ENCODE data around the gene BCL6B.
"Not testable (repeated sequence)": the region's sequence is repeated elsewhere in the genome, so short reads cannot be mapped to it uniquely, and the experiment has no call there.

The BCL6B gene, protein sequence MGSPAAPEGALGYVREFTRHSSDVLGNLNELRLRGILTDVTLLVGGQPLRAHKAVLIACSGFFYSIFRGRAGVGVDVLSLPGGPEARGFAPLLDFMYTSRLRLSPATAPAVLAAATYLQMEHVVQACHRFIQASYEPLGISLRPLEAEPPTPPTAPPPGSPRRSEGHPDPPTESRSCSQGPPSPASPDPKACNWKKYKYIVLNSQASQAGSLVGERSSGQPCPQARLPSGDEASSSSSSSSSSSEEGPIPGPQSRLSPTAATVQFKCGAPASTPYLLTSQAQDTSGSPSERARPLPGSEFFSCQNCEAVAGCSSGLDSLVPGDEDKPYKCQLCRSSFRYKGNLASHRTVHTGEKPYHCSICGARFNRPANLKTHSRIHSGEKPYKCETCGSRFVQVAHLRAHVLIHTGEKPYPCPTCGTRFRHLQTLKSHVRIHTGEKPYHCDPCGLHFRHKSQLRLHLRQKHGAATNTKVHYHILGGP

DNA sequence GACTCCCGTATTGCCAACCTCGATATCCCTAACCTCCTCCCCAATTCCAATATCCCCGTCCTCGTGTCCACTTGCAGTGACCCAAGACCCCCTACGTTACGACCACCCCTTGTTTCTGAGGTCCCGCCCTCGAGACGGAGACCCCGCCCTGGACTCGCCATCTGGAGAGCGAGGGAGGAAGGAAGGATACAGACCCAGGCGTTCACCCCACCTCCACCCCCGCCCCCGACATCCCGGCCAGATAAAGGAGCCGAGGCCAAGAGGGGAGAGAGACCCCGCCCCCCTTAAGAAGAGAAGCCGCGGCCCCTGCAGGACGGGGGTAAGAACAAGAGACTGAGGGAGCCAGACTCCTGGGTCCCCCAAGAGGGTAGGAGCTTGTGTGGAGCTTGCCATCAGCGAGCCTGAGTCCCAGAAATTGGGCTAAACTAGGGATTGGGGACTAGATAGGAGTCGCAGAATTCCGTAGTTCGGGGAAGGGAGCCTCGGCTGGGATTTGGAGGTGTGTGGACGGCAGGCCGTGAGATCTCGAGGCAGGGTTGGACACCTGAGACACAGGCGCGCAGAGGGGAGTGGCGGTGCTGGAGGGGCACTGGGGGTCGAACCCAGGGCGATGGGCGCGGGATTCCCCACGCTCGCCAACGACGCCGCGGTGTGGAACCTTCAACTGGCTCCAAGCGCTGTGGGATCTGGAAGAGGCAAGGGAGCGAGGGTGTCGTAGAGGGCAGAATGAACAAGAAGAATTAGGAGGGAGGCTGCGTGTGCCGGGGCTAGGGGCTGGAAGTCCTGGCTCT is at the start of gene BCL6B:
TSS of gene BCL6B (plus strand) at position 270 of the 791 bp plus-strand sequence. CDS start 622 bp downstream, outside the sequence.
- no peak for DNase-seq

DNA sequence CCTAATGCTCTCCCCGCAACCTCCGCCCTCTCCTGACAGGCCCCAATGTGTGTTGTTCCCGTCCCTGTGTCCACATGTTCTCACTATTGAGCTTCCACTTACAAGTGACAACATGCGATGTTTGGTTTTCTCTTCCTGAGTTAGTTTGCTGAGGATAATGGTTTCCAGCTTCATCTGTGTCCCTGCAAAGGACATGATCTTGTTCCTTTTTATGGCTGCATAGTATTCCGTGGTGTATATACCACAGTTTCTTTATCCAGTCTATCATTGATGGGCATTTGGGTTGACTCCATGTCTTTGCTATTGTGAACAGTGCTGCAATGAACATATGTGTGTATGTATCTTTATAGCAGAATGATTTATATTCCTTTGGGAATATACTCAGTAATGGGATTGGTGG is 43.4 kb upstream of the BCL6B start:
- not testable (repeated sequence) for DNase-seq

DNA sequence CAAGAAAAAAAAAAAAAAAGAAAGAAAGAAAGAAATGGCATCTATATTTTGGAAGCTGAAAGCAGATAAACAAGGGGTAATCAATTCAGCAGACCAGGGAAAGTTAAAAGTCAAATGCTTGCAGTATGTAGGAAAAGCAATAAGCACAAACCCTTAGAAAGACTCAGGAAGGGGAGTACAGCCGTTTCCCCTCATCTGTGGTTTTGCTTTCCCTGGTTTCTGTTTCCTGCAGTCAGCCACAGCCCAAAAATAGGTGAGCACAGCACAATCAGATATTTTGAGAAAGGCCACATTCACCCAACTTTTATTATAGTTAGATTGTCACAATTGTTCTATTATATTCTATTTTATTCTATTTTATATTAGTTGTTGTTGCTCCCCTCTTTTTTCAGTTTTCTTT is 41.4 kb upstream of the BCL6B start:
- DNase-seq = no peak

DNA sequence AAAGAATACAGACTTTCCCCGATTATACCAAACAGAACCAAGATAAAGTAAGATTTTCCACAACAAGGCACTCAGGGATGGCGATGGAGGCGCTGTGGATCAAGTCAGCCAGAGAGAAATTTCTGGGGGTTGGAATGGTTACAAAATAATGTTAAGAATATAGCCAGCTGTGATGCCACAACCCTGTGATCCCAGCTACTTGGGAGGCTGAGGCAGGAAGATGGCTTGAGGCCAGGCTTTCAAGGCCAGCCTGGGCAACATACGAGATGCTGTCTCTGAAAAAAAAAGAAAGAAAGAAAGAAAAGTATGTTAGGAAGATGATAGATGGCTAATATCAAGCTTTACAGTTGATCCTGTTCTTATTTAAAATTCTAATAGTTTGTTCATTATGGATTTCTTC is 37.6 kb upstream of the BCL6B start:
- no peak for DNase-seq

DNA sequence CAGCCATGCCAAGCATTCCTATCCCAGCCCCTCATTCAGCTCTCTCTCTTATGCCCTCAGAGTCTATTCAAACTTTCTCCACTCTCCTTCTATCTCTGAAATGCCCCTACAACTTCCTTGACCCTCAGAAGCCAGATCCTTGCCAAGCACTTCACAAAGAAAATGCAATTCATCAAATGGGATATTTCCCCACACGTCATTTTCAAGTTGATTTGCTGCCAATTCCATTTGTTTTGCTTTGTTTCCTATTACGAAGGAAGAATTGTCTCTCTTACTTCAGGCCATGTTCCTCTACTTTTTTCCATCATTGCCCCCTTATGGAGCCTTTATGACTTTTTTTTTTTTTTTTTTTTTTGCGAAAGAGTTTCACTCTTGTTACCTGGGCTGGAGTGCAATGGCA is 36.2 kb upstream of the BCL6B start:
- DNase-seq = no peak

DNA sequence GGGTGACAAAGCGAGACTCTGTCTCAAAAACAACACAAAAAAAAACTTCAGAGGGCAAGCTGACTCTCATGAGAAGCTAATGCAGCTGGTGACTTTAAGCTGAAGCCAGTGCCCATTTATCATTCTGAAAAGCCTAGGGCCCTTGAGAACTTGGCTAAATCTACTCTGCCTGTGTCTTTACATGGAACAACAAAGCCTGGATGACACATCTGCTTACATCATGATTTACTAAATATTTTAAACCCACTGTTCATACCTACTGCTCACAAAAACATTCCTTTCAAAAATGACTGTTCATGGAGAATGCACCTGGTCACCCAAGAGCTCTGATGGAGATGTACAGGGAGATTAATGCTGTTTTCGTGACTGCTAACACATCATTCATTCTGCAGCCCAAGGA is 33.1 kb upstream of the BCL6B start:
- no peak for DNase-seq

DNA sequence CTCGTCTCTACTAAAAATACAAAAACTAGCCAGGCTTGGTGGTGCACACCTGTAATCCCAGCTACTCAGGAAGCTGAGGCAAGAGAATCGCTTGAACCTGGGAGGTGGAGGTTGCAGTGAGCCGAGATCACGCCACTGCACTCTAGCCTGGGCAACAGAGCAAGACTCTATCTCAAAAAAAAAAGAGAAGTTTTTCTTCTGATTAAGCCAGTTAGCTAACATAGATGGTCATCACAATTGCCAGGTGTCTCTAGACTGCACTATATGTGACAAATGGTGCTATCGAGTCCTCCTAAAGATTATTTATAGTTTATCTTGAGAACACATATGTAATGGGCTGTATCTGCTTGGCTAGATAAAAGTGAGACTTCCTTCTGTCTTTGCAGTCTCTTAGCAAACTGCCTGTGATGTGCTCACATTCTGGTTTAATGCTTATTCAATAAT is 29.2 kb upstream of the BCL6B start:
- DNase-seq = not testable (repeated sequence)

DNA sequence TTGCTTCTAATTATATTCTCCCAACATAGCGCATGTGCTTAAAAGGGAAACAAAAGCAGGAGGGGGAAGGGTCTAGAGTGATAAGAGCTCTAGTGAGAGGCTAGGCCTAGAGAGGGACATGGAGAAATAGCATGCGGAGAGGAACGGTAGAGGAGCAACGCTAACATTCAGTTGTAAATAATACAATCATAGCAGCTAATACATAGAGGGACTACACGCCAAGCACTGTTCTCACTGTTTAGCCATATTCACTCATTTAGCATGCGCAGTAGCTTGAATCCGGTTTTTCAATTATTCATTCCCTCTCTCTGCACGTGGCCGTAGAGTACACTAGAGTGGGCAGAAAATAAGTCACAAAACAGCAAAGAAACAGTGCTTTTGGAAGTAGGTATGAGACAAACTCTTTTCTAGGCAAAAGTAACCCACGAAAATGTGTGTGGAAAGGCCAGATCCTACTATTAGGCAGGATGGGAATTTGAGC is 28.7 kb upstream of the BCL6B start:
- no peak for DNase-seq

DNA sequence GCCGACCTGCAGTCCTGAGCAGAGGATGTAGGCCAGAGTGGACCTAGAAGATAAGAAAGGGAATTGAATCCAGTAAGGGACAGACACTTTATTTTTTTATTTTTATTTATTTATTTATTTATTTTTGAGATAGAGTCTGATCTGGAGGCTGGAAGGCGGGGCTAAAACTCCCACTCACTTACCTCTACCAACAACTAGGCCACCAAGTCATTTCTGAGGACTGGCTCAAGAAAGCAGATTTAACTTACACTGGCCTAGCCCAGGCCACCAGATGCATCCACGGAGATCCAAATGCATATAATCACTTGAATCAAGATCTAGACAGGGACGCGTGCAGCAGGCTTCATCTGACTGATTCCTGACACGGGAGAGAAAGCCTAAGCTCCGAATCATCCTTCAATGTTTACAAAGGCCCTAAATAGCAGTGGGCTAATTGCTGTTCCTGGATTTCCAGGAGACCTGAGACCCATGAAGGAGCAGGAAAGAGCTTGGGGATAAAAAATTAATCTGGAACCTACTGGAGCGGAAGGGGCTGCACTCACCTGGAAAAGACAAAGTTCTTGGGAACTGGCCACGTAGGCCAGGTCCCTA is 28.1 kb upstream of the BCL6B start:
- no peak for DNase-seq

DNA sequence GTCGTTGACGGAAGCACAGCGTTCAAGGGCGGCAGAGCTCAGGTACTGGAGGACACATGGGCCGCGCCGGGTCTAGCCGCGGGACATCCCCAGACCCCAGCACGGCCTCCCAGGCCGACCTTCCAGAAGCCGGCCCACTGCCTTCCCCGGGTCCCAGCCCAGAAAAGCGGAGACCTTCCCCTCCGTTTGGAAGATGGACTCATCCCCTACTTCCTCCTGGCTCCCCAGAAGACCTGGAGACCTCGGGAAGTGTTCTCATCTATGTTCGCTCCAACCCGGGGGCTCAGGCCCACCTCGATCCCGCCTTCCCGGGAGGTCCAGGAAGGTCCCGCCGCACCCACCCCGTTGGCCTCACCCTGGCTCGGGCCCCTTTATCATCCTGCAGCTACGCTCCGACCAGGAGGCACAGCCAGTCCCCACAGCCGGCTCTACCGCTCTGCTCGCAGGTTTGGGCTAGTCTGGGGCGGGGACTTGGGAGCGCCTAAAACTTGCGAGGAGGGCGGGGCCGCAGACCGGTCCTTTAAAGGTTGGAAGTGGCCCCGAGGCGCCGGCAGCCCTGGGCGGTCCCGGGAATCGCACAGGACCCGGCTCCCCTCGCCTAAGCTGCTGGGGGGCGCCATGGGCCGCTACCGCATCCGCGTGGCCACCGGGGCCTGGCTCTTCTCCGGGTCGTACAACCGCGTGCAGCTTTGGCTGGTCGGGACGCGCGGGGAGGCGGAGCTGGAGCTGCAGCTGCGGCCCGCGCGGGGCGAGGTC is 27.2 kb upstream of the BCL6B start, which contains the start of gene ALOX12:
TSS of gene ALOX12 (plus strand) at position 550 of the 756 bp plus-strand sequence. CDS start at position 619, 69 bp downstream.
- no peak for DNase-seq

DNA sequence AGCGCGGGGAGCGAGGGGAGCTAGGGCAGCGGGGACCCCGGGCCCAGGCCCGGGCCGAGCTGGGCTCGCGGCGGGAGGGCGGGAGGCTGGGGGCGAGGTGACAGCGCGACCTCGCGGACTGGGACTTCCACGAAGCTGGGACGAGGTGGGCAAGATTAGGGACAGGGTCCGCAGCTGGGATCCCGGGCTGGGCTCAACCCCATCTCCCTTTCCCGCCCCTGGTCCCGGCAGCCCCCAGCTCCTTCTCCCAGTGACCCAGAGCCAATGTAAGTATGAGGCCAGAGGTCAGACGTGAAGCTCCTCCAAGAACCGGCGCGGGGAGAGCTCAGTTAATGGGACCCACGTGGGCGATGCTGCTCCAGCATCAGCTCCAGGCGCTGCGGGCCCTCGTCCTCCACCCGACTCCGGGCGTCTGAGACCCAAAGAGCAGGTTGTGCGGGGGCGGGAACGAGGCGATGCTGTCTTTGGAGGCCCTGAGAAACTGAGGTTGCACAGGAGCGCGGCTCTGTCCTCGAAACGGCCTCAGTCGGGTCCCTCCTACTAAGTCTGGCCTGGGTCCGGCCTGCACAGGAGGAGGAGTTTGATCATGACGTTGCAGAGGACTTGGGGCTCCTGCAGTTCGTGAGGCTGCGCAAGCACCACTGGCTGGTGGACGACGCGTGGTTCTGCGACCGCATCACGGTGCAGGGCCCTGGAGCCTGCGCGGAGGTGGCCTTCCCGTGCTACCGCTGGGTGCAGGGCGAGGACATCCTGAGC is 26.4 kb upstream of the BCL6B start:
- no peak for DNase-seq

DNA sequence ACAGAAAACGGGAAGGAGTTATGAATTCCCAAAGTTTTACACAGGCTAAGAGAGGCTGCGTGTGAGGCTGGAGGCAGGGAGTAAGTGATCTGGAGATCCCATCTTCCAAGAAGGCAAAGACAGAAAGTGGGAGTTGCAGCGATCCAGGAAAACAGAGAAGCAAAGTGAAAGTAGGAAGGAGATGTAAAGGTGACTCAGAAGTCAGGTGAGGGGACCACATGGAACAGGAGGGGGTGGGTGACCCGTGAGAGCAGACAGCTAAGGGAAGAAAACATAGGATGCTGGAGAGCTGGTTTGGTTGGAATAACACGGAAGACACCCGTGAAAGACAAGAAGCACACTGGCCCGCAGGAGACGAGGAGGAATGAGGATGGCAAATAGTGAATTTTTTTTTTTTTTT is 25.7 kb upstream of the BCL6B start:
- DNase-seq = no peak

DNA sequence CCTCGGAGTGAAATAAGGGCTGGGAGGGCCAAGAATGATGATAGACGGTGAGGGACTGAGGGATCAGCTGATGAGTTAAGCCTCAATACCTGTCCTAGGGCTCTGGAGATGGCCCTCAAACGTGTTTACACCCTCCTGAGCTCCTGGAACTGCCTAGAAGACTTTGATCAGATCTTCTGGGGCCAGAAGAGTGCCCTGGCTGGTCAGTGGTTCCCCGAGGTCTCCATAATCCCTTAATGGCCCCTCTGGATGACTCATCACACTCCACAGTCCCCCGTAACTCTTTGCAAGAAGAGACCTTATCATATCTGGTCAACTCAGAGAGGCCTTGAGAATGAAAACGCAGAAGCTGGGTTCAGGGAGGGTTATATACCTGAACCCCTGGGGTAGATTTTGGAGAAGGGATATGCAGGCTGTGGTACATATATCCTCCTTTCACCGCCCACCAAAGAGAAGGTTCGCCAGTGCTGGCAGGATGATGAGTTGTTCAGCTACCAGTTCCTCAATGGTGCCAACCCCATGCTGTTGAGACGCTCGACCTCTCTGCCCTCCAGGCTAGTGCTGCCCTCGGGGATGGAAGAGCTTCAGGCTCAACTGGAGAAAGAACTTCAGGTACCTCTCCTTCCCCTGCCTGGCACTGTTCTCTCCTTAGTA is 23.9 kb upstream of the BCL6B start:
- no peak for DNase-seq

DNA sequence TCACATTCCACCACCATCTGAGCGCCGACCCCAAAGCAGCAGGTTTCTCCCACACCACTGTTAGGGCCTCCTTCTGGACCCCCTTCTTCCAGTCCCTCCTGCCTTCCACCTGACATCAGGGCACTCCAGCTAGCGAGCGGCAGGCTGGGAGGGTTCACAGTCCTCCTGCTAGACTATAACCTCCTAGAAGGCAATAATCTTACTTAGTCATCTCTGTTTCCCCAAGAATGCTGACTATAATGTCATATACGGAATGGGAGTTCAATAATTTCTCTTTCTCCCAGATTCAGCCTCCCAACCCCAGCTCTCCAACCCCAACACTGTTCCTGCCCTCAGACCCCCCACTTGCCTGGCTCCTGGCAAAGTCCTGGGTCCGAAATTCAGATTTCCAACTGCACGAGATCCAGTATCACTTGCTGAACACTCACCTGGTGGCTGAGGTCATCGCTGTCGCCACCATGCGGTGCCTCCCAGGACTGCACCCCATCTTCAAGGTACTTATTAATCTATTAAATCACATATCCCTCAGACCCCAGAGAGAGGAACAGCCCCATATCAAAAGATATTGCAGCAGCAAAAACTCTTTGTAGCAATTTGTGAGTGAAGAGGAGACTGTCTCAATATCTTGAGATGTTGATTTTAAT is 21.4 kb upstream of the BCL6B start:
- DNase-seq = peak; percentile 63

DNA sequence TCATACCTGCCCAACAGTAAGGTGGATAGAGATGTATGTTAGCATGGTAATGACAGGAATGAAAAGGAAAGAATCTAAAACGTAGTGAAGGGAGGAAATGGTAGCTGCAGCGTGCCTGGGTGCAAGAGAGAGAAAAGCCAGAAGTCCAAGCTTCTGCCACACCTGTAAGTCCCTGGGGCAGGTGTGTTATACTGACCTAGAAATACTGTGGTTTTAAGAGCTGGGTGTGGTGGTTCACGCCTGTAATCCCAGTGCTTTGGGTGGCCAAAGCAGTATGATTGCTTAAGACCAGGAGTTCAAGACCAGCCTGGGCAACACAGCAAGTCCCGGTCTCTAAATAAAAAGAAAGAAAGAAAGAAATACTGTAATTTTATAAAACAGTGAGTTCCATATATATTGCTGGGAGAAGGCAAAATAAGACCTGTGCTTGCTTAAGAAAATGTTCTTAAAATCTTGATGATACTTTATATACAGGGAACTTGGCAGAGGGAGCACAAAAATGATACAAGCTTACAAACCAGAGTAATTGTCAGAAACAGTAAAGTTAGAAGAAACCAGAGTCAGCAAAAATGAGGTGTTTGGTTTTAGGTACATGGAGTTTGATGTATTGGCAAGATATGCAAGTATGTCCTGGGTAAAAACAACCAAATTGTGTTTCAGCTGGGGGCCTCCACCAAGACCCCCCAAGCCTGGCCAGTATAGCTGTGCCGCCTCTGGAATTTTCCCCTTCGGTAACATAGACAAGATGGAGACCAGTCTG is 20.4 kb upstream of the BCL6B start:
- no peak for DNase-seq

DNA sequence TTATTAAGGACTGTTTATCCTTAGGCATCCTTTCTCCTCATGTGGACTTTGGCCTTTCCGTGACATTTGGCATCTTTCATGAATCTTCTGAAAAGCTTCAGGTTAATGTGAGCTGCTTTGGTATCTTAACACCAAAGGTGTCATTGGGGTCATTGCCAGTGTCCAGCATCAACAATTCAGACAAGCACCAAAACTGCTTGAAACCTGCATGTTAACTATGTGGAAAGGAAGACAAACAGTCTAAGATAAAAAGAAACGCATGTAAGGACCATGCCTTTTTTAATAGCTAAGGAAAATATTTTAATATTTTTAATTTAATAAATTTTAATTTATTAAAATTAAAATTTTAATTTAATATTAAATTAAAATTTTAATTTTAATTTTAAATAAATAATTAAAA is 19.1 kb upstream of the BCL6B start:
- no peak for DNase-seq

DNA sequence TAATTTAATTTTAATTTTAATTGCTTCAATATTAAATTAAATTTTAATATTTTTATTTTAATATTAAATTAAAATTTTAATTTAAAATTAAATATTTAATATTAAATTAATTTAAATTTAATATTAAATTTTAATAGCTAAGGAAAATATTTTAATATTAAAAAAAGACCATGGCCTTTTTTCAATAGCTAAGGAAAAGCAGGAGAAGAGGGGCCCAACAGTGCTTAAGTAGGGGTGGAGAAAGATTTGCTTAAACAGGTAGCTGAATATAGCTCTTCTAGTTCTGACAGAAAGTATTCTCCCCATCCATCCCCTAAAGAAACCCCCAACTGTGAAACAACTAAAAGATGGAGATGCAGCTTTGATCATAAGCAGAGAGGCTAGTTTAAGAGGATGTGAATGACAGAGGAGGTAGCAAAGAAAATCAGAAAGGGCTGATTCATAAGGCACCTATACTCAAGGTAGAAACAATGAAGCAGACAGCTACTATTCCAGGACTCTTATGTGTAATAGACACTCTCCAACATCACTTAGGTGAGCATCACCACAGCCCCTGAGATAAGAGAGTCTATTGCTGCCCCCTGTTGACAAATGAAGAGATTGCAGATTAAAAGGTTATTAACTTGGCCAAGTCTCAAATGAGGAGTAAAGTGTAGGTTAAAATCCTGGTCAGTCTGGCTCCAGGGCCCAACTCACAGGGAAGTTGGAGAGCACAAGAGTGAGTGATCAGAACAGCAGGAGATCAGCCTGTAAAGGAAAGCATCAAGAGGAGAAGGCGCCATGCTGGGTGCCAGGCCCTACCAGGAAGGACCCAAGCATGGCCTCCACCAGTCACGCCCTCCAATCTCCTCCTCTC is 18.2 kb upstream of the BCL6B start:
- peak; percentile 34 for DNase-seq

DNA sequence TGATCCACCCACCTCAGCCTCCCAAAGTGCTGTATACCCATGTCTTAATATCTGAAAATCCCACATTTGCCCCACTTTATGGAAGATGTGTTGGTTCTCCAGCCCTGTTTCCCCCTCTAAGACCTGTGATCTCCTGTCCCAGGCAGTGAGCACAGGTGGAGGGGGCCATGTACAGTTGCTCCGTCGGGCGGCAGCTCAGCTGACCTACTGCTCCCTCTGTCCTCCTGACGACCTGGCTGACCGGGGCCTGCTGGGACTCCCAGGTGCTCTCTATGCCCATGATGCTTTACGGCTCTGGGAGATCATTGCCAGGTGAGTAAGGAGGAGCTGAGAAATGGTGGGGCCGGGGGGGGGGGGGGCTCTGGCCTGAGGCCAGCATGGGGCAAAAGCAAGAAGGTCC is 17.1 kb upstream of the BCL6B start:
- no peak for DNase-seq

DNA sequence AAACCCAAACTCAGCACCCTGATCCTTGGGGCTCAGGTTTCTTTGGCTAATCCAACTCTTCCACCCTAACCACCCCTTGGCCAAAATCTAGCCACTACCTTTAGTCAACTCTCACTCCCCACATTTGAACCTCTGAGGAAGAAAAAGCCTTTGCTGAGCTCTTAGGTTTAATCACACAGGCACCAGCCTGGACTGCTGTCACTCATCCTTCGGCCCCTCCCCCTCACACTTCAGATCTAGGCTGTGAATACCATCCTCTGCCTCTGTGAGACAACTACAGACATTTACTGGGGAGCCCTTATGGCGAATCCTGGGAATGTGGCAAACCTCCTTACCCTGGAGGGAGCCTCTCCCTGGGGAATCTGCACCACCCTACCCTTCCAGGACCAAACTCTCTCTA is 15.7 kb upstream of the BCL6B start:
- no peak for DNase-seq
